Measurements from ENCODE around the gene GMPS.
"Not testable (repeated sequence)": the region's sequence is repeated elsewhere in the genome, so short reads cannot be mapped to it uniquely, and the experiment has no call there.

GMPS gene

DNA sequence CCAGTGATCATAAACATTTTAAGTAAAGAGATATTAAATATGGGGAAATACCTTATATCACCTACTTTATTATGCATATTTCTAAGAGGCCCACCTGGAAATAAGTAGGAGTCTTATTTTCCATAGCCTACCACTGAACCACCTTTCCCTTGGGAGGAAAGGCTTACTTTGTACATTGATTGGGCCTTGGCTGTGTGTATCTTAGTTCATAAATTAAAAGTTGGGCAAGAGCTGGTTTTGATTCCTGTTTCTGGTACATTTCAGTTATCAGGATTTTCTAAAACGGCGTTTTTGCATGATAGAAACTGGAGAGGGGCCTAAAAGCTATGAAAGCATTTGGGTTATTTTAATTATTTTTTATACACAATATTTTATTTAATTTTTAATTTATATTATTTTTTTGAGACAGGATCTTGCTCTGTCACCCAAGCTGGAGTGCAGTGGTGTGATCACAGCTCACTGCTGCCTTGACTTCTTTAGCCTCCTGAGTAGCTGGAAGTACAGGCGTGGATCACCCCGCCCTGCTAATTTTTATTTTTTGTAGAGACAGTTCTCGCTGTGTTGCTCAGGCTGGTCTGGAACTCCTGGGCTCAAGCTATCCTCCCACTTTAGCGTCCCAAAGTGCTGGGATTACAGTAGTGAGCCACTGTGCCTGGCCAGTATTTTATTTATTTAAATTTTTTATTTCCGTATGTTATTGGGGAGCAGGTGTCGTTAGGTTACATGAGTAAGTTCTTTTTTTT lies 2.6 kb downstream of the GMPS start:
- DNase-seq = no peak

DNA sequence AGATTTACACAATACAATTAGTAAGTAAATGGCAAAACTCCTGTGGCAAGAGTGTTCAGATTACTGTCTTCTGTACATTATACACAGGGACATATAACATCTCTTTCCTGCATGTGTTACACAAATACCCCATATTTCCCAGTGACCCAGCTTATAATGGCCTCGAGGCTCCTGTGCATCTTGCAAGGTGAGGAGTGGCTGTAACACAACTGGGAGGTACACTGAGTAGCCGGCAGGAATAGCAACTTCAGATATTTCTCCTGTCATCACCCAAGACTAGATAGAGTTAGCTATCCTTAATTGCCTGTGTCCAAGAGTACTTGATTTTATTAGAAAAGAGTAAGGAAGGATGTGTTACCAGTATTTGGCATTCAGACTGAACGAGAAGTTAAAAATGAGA lies 5.6 kb downstream of the GMPS start:
- DNase-seq = no peak

DNA sequence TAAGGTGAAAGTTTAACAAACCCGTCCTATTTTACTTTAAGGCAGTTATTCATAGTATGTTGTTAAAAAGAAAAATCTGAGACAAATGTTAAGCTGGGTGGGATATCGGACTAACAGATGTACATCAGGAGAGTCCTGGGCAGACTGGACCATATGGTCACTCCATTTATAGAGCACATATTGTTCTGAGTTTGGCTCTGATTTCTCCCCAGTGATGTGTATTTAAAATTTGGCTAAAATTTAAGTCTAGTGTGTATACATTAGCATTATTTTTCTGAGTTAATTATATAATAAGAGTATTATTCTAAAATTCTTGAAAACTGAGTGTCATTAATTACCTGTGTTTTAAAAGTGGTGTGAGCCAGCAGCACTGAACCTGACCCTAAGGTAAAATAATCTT lies 6.1 kb downstream of the GMPS start:
- no peak for DNase-seq

DNA sequence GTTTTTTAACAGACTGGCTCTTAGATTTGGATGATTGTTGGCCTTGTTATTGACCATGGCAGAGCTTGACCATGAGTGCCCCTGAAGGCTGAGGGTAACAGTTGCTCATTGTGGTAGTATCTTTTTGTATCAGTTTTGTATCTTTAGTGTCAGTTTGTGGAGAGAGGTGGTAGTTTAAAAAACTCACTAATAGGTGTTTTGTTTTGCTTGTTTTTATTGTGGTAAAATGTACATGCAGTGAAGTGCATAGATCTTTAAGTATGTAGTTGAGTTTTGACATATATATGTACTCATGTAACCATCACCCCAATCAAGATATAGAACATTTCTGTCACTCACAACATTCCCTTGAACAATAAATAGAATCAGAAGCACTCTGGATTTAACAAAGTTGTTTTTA lies 9.8 kb downstream of the GMPS start:
- DNase-seq = no peak

DNA sequence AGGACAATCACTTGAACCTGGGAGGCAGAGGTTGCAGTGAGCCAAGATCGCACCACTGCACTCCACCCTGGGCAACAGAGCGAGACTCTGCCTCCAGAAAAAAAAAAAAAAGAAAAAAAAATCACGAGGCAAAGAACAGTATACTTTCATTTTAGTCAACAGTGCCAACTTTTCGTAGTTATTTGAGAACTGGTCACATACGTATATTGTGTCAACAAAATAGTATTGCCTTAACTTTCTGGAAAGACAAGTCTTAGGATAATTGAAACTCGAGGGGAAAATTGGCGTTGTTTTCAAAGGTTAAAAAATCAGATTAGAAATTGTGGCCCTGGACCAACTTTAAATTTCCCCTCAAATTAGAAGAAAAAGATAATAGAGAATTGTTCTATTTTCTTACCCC lies 13.8 kb downstream of the GMPS start:
- DNase-seq = no peak

DNA sequence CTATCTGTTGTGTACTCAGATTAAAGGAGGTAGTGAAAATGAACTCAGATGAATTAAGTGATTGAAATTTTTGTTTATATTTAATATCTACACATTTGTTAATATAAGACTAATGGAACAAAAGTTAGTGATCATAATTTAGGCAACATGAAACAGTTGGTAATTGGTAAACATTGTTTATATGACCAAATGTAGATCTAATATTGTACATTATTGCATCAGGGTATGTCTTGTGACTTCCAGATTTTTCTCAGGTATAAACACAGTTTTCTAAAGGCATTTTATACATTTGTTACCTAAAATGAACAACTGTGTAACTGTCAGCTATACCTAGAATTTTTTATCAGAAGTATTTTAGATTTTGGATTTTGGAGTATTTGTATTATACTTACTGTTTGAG lies 14.8 kb downstream of the GMPS start:
- no peak for DNase-seq

DNA sequence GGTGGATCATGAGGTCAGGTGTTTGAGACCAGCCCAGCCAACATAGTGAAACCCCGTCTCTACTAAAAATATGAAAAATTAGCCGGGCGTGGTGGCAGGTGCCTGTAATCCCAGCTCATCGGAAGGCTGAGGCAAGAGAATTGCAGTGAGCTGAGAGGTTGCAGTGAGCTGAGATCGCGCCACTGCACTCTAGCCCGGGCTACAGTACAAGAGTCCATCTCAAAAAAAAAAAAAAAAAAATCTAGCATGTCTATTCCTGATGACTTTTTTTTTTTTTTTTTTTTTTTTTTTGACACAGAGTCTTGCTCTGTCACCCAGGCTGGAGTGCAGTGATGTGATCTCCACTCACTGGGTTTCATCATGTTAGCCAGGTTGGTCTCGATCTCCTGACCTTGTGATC lies 15.9 kb downstream of the GMPS start:
- DNase-seq = not testable (repeated sequence)

DNA sequence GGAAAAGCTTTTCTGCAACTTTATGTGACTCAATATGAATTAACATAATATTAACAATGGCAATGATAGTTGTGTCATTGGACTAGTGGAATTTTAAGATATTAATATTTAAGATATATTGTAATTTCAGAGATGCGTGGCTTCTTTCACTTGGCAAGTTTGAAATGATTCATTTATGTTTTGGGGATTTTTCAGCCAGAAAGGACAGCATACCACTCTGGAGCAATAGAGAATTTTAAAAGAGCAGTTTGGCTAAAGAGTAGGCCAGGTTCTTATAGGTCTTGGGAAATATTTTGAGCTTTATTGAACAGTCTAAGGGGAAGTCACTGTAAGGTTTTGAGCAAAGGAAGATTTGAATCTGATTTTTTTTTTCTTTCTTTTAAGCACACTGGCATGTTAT lies 16.5 kb downstream of the GMPS start:
- DNase-seq = no peak

DNA sequence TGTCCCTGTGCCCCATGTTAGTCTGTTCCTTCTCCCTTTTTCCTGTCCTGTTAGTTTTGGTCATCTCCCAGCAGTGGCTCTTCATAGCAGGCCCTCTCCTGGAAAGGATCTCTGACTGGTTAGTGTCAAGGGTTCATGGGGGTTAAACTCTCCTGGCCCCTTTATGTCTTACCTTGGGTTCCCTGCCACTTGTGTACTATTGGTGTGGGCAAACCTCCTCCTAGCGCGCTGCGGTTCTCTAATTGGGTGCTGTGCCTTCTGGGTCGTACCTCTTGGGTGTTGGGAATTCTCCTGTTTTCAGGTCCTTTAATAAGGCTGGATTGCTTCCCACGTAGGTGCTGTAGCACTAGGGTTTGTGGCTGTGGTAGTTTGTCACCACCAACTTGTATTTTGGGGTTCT lies 18.8 kb downstream of the GMPS start:
- no peak for DNase-seq

DNA sequence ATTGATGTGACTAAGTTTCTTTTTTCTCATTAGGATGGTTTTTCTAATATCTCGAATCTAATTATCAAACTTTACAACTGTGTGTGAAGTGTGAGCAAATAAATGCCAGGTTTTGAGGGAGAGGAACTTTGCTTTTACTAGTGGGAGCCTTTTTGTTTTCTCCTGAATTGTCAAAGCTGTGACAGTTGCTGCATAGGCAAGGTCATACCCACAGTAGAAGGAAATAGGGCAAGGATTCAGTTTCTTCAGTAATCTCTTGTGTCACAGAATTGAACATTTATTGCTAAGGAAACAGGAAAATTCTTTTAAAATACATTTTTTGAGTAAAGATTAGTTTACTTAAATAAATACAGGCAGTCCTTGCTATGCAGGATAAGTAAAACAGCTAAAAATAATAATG lies 19.5 kb downstream of the GMPS start:
- DNase-seq = no peak

DNA sequence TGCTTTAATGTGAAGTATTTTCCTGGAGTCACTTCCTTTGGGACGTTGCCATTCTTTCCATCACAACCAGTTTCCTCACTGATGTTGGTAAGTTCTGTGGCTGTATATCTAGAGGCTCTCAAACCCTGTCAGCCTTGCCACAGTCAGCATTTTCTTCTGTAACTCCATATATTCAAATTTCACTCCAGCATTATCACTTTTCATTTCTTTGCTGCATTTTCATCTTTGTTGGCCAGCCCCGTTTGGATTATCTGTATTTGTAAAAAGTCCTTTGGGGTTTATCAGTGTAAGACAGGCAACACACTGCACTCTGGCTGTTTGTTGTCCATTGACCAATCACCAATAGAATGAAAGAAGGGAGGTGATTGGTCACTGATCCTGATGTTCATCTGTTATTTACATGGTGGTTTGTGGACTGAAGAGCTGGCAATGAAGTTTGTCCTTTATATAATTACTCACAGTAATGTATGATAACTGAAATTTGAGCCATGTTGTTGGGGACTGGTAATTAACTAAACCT lies 20.3 kb downstream of the GMPS start:
- no peak for DNase-seq

DNA sequence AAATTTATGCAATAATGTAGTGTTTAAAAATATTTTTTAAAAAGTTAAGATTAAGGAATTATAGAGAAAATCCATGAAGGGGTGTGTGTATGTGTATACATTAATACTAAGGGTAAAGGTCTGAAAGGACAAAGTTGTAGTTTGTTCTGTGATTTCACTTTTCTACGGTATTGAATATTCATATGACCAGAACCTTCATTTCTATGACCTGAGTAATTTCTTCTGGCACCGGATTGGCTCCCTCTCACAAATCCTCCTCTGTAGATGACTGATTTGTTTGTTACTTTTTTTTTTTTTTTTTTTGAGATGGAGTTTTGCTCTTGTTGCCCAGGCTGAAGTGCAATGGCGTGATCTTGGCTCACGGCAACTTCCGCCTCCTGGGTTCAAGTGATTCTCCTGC lies 20.9 kb downstream of the GMPS start:
- DNase-seq = no peak

DNA sequence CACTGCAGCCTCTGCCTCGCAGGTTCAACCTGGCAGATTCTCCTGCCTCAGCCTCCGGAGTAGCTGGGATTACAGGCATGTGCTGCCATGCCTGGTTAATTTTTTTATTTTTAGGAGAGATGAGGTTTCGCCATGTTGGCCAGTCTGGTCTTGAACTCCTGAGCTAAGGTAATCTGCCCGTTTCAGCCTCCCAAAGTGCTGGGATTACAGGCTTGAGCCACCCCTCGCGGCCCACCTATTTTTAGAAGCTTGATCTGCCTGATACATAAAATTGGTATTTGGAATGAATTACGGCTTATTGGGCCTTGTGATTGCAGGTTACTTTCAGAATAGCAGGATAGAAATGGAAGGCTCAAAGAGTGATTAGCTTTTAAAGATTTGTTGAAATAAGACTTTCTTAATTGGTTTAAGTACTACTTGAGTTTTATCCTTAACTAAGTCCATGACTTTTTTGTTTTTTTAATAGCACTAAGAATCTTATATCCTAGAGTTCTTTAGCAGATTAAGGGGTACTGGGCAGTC lies 25.0 kb downstream of the GMPS start:
- DNase-seq = no peak

DNA sequence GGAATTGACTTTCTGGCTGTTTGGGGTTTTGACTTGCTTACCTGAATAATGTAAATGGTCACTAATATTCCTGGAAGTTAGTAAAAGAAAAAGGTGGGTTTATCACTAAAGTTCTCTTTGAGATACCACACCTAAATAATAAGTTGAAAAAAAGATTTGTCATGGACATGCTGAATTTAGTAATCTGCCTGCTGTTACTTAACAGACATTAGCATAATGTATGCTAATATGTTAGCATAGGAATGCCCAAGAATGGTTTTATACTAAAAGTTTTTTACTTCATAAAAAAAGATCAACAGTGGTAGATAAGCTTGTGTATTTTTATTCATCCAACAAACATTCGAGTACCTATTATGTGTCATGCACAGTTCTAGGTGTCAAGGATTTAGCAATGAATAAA lies 36.5 kb downstream of the GMPS start:
- DNase-seq = no peak

DNA sequence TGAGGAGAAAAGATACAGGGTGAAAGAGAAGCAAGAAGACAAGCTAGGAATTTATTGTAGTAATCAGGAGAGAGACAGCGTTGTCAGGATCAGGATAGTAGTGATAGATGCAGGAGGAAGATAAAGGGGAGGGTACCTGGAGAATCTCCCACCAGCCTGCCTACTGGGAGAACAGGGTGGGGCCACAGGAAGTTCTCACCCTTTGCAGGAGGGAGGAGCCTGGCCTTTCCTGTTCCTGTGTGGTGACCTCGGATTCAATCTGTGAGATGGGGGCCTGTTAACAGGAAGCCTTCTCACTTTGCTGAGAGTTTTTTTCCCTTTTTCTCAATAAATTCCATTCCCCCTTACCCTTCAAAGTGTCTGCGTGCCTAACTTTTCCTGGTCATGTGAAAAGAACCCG lies 37.6 kb downstream of the GMPS start:
- DNase-seq = no peak

DNA sequence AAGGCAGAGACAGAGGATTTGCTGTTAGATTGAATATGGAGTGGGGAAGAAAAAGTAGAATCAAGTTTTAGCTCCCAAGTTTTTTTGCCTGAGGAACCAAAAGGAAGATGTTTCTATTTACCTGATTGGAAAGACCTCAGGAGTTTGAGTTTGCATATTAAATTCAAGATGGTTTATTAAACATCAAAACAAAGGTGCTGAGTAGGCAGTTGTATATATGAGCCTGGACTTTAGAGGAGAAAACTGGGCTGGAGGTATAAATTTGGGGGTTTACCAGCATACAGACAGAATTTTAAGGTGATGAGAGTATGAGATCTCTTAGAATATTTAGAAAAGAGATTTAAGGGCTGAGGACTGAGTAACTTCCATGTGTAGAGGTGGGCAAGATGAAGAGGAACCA lies 38.2 kb downstream of the GMPS start:
- DNase-seq = no peak

DNA sequence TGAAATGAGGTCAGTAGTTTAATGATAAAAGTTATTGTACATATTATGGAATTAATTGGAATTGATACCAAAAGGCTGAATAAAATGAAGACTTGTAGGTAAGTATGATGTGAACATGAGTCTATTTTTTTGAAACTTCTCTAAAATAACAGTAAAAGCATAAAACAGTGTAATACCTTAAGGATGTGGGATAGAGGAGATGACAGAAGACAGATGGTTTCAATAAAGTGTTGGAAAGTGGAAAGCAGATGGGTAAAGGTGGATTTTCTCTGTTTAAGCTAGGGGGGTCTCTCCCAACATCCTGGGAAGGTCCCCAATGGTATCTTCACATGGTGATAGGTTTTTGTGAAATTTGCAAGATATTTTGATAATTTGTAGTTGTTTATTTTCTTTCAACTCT lies 41.6 kb downstream of the GMPS start:
- DNase-seq = no peak

DNA sequence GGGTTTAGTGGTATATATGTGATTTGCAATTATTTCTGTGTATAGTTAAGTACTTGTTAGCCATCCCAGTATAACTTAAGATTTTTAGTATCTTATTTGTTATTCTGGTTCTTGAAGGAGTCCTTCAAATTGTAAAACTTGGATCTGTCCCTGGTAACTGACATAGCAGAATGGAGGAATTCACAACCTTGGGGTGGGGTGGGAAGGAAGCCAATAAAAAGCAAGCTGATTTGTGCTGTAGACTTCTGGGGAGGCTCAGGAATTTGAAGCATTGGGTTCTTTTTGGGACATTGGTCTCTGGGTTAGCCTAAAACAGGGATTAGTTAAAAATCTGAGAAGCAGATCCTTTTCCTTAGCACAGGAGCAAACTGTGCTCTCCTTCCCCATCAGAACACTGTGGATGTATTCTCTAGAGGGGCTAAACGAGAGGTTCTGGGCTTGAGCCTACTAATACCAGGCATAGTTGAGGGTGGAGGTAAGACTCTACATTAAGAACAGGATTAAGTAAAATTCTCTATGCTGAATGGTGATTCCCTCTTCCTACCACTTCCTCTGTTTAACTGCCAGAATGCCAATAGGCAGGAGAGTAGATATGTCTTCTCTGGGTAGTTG lies 42.2 kb downstream of the GMPS start:
- DNase-seq = no peak

DNA sequence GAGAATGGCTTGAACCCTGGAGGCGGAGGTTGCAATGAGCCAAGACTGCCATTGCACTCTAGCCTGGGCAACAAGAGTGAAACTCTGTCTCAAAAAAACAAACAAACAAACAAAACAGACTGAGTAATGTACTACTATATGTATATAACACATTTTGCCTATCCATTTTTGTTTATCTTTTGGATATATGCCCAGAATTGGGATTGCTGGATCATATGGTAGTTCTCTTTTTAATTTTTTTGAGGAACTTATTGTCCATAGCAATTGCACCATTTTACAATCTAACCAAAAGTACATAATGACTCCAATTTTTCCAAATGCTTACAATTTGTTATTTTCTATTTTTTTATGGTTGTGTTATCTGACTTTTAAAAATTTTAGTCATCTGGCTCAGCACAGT lies 47.3 kb downstream of the GMPS start:
- DNase-seq = no peak

DNA sequence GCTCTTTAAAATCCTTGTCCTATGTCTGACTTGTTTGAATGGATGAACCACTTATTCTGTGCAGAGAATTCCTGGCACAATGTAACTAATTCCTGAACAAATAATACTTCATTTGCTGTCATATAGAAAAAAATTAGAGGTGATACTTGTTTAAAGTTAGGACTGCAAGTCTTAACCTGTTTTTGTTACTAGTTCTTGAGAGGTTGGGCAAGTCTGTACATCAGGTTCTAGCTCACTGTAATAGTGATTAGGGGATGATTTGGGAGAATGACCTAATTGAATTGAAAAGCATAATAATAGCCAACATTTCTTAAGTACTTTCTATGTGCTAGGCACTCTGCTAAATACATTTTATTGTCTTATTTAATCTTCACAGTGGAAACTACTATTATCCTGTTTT lies 49.3 kb downstream of the GMPS start:
- no peak for DNase-seq

DNA sequence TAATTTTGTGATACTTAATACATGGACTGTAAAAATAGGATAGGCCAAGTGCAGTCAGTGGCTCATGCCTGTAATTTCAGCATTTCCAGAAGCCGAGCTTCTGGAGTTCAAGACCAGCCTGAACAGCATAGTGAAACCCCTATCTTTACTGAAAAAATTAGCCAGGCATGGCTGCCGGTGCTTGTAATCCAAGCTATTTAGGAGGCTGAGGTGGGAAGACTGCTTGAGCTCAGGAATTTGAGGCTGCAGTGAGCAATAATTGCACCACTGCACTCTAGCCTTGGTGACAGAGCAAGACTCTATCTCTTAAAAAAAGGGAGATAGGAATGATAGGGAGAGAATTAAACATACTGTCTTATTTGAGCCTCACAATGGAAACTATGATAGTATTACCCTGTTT lies 51.0 kb downstream of the GMPS start:
- DNase-seq = no peak

DNA sequence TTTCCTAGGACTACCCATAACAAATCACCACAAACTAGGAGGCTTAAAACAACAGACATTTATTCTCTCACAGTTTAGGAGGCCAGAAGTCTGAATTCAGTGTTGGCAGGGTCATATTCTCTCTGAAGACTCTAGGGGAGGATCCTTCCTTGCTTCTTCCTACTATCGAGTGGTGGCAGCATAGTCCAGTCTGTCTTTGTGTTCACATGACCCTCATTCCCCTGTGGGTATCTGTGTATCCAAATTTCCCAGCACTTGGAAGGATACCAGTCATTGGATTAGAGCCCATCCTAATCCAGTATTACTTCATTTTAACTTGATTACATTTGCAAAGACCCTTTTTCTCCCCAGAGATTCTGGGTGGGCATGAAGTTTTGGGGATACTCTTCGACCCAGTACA lies 63.8 kb downstream of the GMPS start:
- no peak for DNase-seq

DNA sequence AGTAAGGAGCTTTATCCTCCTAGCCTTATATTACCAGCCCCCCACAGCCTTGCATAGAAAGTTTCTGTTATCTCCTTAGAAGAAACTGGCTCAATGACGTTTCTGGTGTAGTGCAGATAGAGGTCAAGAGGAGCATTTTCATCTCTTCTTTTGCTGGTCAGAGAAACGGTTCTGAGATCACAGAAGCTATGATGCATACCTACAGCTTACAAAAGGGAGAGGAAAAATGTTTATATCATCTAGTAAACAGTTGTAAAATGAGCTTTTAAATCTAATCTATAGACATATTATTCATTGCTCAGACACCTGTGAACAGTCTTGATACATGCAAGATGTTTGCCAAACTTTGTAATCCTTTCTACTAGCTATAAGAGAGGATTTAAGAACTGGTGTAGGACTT lies 68.0 kb downstream of the GMPS start:
- no peak for DNase-seq

DNA sequence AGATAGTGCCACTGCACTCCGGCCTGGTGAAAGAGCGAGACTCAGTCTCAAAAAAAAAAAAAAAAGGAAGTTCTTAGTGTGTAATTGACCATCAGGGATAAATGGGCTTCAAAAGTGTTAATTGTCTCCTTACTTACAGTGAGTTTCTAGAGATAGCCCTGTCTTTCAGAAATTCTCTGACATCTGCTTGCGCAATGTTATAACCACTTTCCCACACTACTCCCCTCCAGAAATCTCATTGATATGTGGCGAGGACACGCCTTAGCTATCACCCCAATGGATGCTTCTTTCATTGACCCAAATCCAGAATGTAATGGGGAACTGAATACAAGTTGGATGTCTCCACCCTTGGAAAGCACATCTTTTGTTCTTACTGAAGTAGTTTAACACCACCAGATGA lies 70.9 kb downstream of the GMPS start:
- no peak for DNase-seq

DNA sequence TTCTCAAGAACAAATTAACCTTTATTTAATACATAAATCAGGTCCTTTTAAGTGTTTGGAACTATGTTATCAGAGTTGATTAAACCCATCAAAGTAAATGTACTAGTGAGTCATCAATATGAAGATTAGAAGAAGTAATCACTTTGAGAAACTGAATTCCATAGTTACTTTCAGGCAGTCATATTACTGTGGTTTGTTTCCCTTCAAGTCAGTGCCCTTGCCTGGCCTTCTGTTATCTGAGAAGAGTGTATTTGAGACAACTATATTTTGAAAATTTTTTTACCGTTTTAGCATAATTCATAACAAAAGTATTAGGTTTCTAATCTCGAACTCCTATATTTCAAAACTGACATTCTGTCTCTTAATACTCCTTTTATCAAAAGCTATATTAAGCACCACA lies 73.6 kb downstream of the GMPS start:
- no peak for DNase-seq

Data from NCI-H446 (cell line).